Smooth muscle cell (in vitro differentiated cells): ENCODE measurements around the gene CCNO. TPM values are rescaled to one million over a fixed set of nuclear protein-coding genes. Genes with fewer than 3 reads are reported as not detected.
A peak's percentile ranks its signal among the peaks of the same experiment; 100 is the strongest.

Experiments
- DNase-seq: peaks from one replicate; lab custom pipeline; 2025; ENCODE audit not compliant: unreplicated experiment; lab: John Stamatoyannopoulos, UW
- H2AFZ ChIP-seq: fragments of 200-600 bp; sonication (generic); 2 replicates; pipeline ENCODE4 v1.6.0; 2016; ENCODE audit warnings: antibody characterized with exemption, low read depth, mild to moderate bottlenecking
- H3F3A ChIP-seq: fragments of 200-600 bp; sonication (generic); 2 replicates; pipeline ENCODE4 v1.6.0; 2017; ENCODE audit warnings: antibody characterized with exemption, low read depth
- H3K27ac ChIP-seq: fragments of 200-600 bp; sonication (generic); 2 replicates; pipeline ENCODE4 v1.5.1; 2016; ENCODE audit warnings: low read depth, mild to moderate bottlenecking
- H3K27me3 ChIP-seq: fragments of 200-600 bp; sonication (generic); 2 replicates; pipeline ENCODE4 v1.6.1; 2016; ENCODE audit warnings: low read depth, mild to moderate bottlenecking
- H3K36me3 ChIP-seq: fragments of 200-600 bp; sonication (generic); 2 replicates; pipeline ENCODE4 v1.5.1; 2016; ENCODE audit warnings: low read depth
- H3K4me1 ChIP-seq: fragments of 200-600 bp; sonication (generic); 2 replicates; pipeline ENCODE4 v1.5.1; 2016; ENCODE audit warnings: low read depth
- H3K4me2 ChIP-seq: fragments of 200-600 bp; sonication (generic); 2 replicates; pipeline ENCODE4 v1.6.0; 2016; ENCODE audit warnings: mild to moderate bottlenecking
- H3K4me3 ChIP-seq: fragments of 200-600 bp; sonication (generic); 2 replicates; pipeline ENCODE4 v1.5.1; 2016; ENCODE audit warnings: mild to moderate bottlenecking
- H3K79me2 ChIP-seq: fragments of 200-600 bp; sonication (generic); 2 replicates; pipeline ENCODE4 v1.6.0; 2016; ENCODE audit warnings: low read depth, mild to moderate bottlenecking
- H3K9ac ChIP-seq: fragments of 200-600 bp; sonication (generic); 2 replicates; pipeline ENCODE4 v1.6.0; 2016; ENCODE audit warnings: low read depth
- H3K9me3 ChIP-seq: fragments of 200-600 bp; sonication (generic); replicated peaks from 2 replicates; pipeline ENCODE4 v1.5.1; 2016; ENCODE audit warnings: low read depth
- H4K20me1 ChIP-seq: fragments of 200-600 bp; sonication (generic); 2 replicates; pipeline ENCODE4 v1.6.0; 2016; ENCODE audit warnings: low read depth
- CTCF ChIP-seq: fragments of 200-600 bp; sonication (generic); IDR thresholded peaks from 2 replicates; pipeline ENCODE4 v1.5.1; 2017; ENCODE audit warnings: borderline replicate concordance, mild to moderate bottlenecking, antibody characterized with exemption; ENCODE audit not compliant: insufficient read depth, poor library complexity, severe bottlenecking
- WGBS: methylation state at CpG from one replicate; pipeline ENCODE4 v1.1.7; 2016; ENCODE audit warnings: low lambda C conversion rate; 5-methylcytosine and 5-hydroxymethylcytosine counted together
- polyA plus RNA-seq: library from polyadenylated mRNA; unstranded; fragments of >200 nt; fragmentation: Nextera tagmentation; extraction: Ambion mirVana; gene quantifications from 2 replicates; pipeline ENCODE4 v1.2.1, GENCODE V29; 2016
- total RNA-seq: library from RNA; depleted of rRNA; stranded (reverse); fragments of >200 nt; gene quantifications from 2 replicates; pipeline ENCODE4 v1.2.3, GENCODE V29; 2014

Gene CCNO
- total and polyA plus RNA-seq, 2 experiments from 2014 or later = 1.7 TPM; not detected in 1

GRCh38 chr5:55227664-55228430, 5.6 kb downstream of the CCNO start:
- Histone ChIP-seq H3K79me2 (no peaks in the 10 kb centered on the region), H3K36me3 (no peaks in the 10 kb centered on the region), H3K4me3 (peak overlapping the region; percentile 41), H3F3A (no peaks in the 10 kb centered on the region), H3K9ac (no peak overlapping the region), H3K27ac (no peak overlapping the region), H3K27me3 (peaks cover 100% of the 10 kb centered on the region), H2AFZ (peak overlapping the region; percentile 9), H3K4me1 (peaks cover 27% of the 10 kb centered on the region), H3K9me3 (no peaks in the 10 kb centered on the region), H3K4me2 (peak overlapping the region; percentile 86), H4K20me1 (no peaks in the 10 kb centered on the region)
- DNase-seq = no peak
- no peak for TF ChIP-seq CTCF
- 8% methylated on average over 30 of the region's 30 CpGs for WGBS

- Histone ChIP-seq H3K27ac (no peak within 1 kb of the TSS), H3K36me3 (no peaks in the 10 kb centered on the region), H3K4me2 (peak within 1 kb of the TSS; percentile 86), H3K79me2 (no peaks in the 10 kb centered on the region), H3K4me1 (peaks cover 23% of the 10 kb centered on the region), H3K9ac (no peak within 1 kb of the TSS), H2AFZ (peak within 1 kb of the TSS; percentile 9), H4K20me1 (no peaks in the 10 kb centered on the region), H3K9me3 (no peaks in the 10 kb centered on the region), H3K27me3 (peaks cover 100% of the 10 kb centered on the region), H3K4me3 (peak within 1 kb of the TSS; percentile 41), H3F3A (no peaks in the 10 kb centered on the region)
- WGBS = 1% methylated on average over 70 of the region's 80 CpGs
- no peak for DNase-seq
- no peak for TF ChIP-seq CTCF
Measured at GRCh38 chr5:55226934-55227663, 6.3 kb downstream of the CCNO start, which contains the start of gene MCIDAS. MCIDAS (minus strand) TSS chr5:55227315; CDS start chr5:55227138, 177 bp downstream.

- no peak for DNase-seq
Measured at GRCh38 chr5:55226027-55226933, 7.1 kb downstream of the CCNO start.

More at GRCh38 chr5:55226027-55226933, 7.1 kb downstream of the CCNO start:
- Histone ChIP-seq H3K36me3 (no peaks in the 10 kb centered on the region), H3K4me1 (peaks cover 14% of the 10 kb centered on the region), H3K4me2 (peak overlapping the region; percentile 86), H3K27ac (no peak overlapping the region), H3F3A (no peaks in the 10 kb centered on the region), H3K4me3 (peak overlapping the region; percentile 41), H4K20me1 (no peaks in the 10 kb centered on the region), H3K79me2 (no peaks in the 10 kb centered on the region), H3K9ac (no peak overlapping the region), H3K27me3 (peaks cover 100% of the 10 kb centered on the region), H3K9me3 (no peaks in the 10 kb centered on the region), H2AFZ (no peak overlapping the region)
- TF ChIP-seq CTCF = peak; percentile 50
- 6% methylated on average over 49 of the region's 54 CpGs for WGBS
